ENCODE results near the gene CLASP1. TPM values are rescaled to one million over a fixed set of nuclear protein-coding genes. Genes with fewer than 3 reads are reported as not detected.

Gene CLASP1
- total and polyA plus RNA-seq, 2 experiments from 2014 or later, result 20.1 to 37.4 TPM

- Histone ChIP-seq H3K9me3 (ENCODE audit: low read depth) (no peaks in the 10 kb centered on the region), H4K20me1 (ENCODE audit: insufficient read depth) (no peaks in the 10 kb centered on the region), H3K79me2 (ENCODE audit: insufficient read depth) (peaks cover 75% of the 10 kb centered on the region), H3K27me3 (replicated peaks; ENCODE audit: insufficient read depth) (no peaks in the 10 kb centered on the region), H3K27ac (peak overlapping the region; percentile 45), H3K4me3 (no peak overlapping the region), H3F3A (ENCODE audit: insufficient read depth) (peaks cover 42% of the 10 kb centered on the region), H2AFZ (no peak overlapping the region), H3K9ac (no peak overlapping the region), H3K4me2 (ENCODE audit: unreplicated experiment) (peak overlapping the region; percentile 26), H3K9me2 (ENCODE audit: insufficient read depth) (no peaks in the 10 kb centered on the region), H3K4me1 (ENCODE audit: insufficient read depth) (peaks cover 65% of the 10 kb centered on the region), H3K36me3 (ENCODE audit: low read depth) (no peaks in the 10 kb centered on the region)
- DNase-seq, result peak; percentile 56
- WGBS, 2 experiments (ENCODE audit: low coverage in 1 of 2, low lambda C conversion rate in 2 of 2, missing lambda C conversion rate in 2 of 2), result 88% methylated on average over 4 of the region's 4 CpGs
- TF ChIP-seq EZH2phosphoT487 (IDR thresholded peaks at IDR 0.05; ENCODE audit: insufficient read depth, low read depth), result no peak
- TF ChIP-seq EZH2 (IDR thresholded peaks at IDR 0.05; ENCODE audit: insufficient read depth, poor library complexity, severe bottlenecking), result no peak
- in situ Hi-C loops (cut with MboI), result no loop called here
These were observed 173.3 kb downstream of the CLASP1 start for GRCh38 chr2:121475811-121476571.

- Histone ChIP-seq H3K27me3 (replicated peaks; ENCODE audit: insufficient read depth) (no peaks in the 10 kb centered on the region), H3K9me3 (ENCODE audit: low read depth) (no peaks in the 10 kb centered on the region), H3F3A (ENCODE audit: insufficient read depth) (peaks cover 21% of the 10 kb centered on the region; the same call in 1 of the 2 replicates), H3K4me1 (ENCODE audit: insufficient read depth) (peaks cover 44% of the 10 kb centered on the region), H2AFZ (no peak overlapping the region), H3K4me2 (ENCODE audit: unreplicated experiment) (no peak overlapping the region), H3K79me2 (ENCODE audit: insufficient read depth) (peaks cover 73% of the 10 kb centered on the region), H3K36me3 (ENCODE audit: low read depth) (peaks cover 15% of the 10 kb centered on the region; the same call in 1 of the 2 replicates), H3K4me3 (no peak overlapping the region), H3K27ac (no peak overlapping the region), H4K20me1 (ENCODE audit: insufficient read depth) (no peaks in the 10 kb centered on the region), H3K9me2 (ENCODE audit: insufficient read depth) (no peaks in the 10 kb centered on the region), H3K9ac (no peak overlapping the region)
- WGBS, 2 experiments (ENCODE audit: low coverage in 1 of 2, low lambda C conversion rate in 2 of 2, missing lambda C conversion rate in 2 of 2), result 74 to 82% methylated on average over 2 of the region's 2 CpGs
- DNase-seq, result no peak
- in situ Hi-C loops (cut with MboI), result no loop called here
- TF ChIP-seq EZH2phosphoT487 (IDR thresholded peaks at IDR 0.05; ENCODE audit: insufficient read depth, low read depth), result no peak
- TF ChIP-seq EZH2 (IDR thresholded peaks at IDR 0.05; ENCODE audit: insufficient read depth, poor library complexity, severe bottlenecking), result no peak
These were observed 175.8 kb downstream of the CLASP1 start for GRCh38 chr2:121473512-121473911.

GRCh38 chr2:121472470-121472993, 176.7 kb downstream of the CLASP1 start:
- H3K4me3 ChIP-seq, result no peak overlapping the region
- TF ChIP-seq EZH2 (IDR thresholded peaks at IDR 0.05; ENCODE audit: insufficient read depth, poor library complexity, severe bottlenecking), result no peak
- TF ChIP-seq EZH2phosphoT487 (IDR thresholded peaks at IDR 0.05; ENCODE audit: insufficient read depth, low read depth), result no peak
- peaks cover 20% of the 10 kb centered on the region; the same call in 1 of the 2 replicates for H3F3A ChIP-seq (ENCODE audit: insufficient read depth)
- WGBS, 2 experiments (ENCODE audit: low coverage in 1 of 2, low lambda C conversion rate in 2 of 2, missing lambda C conversion rate in 2 of 2), result 95 to 98% methylated on average over 2 of the region's 2 CpGs
- no peaks in the 10 kb centered on the region for H3K9me3 ChIP-seq (ENCODE audit: low read depth)
- no peak for DNase-seq
- no peaks in the 10 kb centered on the region for H4K20me1 ChIP-seq (ENCODE audit: insufficient read depth)
- no peaks in the 10 kb centered on the region for H3K27me3 ChIP-seq (replicated peaks; ENCODE audit: insufficient read depth)
- H3K36me3 ChIP-seq (ENCODE audit: low read depth), result peaks cover 25% of the 10 kb centered on the region; the same call in 1 of the 2 replicates
- H3K27ac ChIP-seq, result peak overlapping the region; percentile 31; the same call in 1 of the 2 replicates
- H3K9me2 ChIP-seq (ENCODE audit: insufficient read depth), result no peaks in the 10 kb centered on the region
- H3K4me2 ChIP-seq (ENCODE audit: unreplicated experiment), result peak overlapping the region; percentile 37
- in situ Hi-C loops (cut with MboI), result no loop called here
- peaks cover 44% of the 10 kb centered on the region for H3K4me1 ChIP-seq (ENCODE audit: insufficient read depth)
- no peak overlapping the region for H3K9ac ChIP-seq
- H3K79me2 ChIP-seq (ENCODE audit: insufficient read depth), result peaks cover 64% of the 10 kb centered on the region
- no peak overlapping the region for H2AFZ ChIP-seq

- Histone ChIP-seq H3K4me2 (ENCODE audit: unreplicated experiment) (peak overlapping the region; percentile 37), H3K27me3 (replicated peaks; ENCODE audit: insufficient read depth) (no peaks in the 10 kb centered on the region), H3K27ac (peak overlapping the region; percentile 31; the same call in 1 of the 2 replicates), H3F3A (ENCODE audit: insufficient read depth) (peaks cover 12% of the 10 kb centered on the region; the same call in 1 of the 2 replicates), H3K4me1 (ENCODE audit: insufficient read depth) (peaks cover 38% of the 10 kb centered on the region), H3K9me2 (ENCODE audit: insufficient read depth) (no peaks in the 10 kb centered on the region), H3K79me2 (ENCODE audit: insufficient read depth) (peaks cover 59% of the 10 kb centered on the region), H3K4me3 (no peak overlapping the region), H3K9me3 (ENCODE audit: low read depth) (no peaks in the 10 kb centered on the region), H4K20me1 (ENCODE audit: insufficient read depth) (no peaks in the 10 kb centered on the region), H2AFZ (no peak overlapping the region), H3K9ac (no peak overlapping the region), H3K36me3 (ENCODE audit: low read depth) (peaks cover 33% of the 10 kb centered on the region; the same call in 1 of the 2 replicates)
- 74 to 80% methylated on average over 8 of the region's 8 CpGs for WGBS, 2 experiments (ENCODE audit: low coverage in 1 of 2, low lambda C conversion rate in 2 of 2, missing lambda C conversion rate in 2 of 2)
- peak; percentile 58 for DNase-seq
- TF ChIP-seq EZH2phosphoT487 (IDR thresholded peaks at IDR 0.05; ENCODE audit: insufficient read depth, low read depth), result no peak
- no peak for TF ChIP-seq EZH2 (IDR thresholded peaks at IDR 0.05; ENCODE audit: insufficient read depth, poor library complexity, severe bottlenecking)
- in situ Hi-C loops (cut with MboI), result no loop called here
These were observed 177.5 kb downstream of the CLASP1 start for GRCh38 chr2:121471532-121472469.

All from GM23248 (cell line).